Measurements from ENCODE around the gene NFRKB. TPM values are rescaled to one million over a fixed set of nuclear protein-coding genes. Genes with fewer than 3 reads are reported as not detected.

NFRKB gene
- polyA plus RNA-seq, 1 experiment = 12.7 TPM

- ChIA-PET POLR2A (no interaction called here), CTCF (no interaction called here)
- Histone ChIP-seq H3K4me3 (ENCODE audit: low read depth, low read length) (no peak overlapping the region), H3K9me3 (ENCODE audit: control insufficient read depth, insufficient read depth, low read length) (no peaks in the 10 kb centered on the region; the same call in 1 of the 2 replicates), H3K27ac (ENCODE audit: low read depth, low read length) (no peak overlapping the region), H3K27me3 (ENCODE audit: control insufficient read depth, insufficient read depth, low read length) (peaks cover 33% of the 10 kb centered on the region)
- no peak for TF ChIP-seq CTCF (IDR thresholded peaks at IDR 0.05; ENCODE audit: low read depth, low read length)
- DNase-seq (ENCODE audit: low read depth, low spot score) = peak; percentile 80
Measured at GRCh38 chr11:129846508-129847335, 48.7 kb downstream of the NFRKB start.

Other genes starting within 250 kb of the NFRKB start
- not detected in 2 replicates for gene TMEM45B, start 79.7 kb downstream of the NFRKB start, polyA plus RNA-seq (2011; rRNA removed)
- 3.9 and 4.7 TPM in 2 replicates for gene PRDM10, start 107.3 kb upstream of the NFRKB start, polyA plus RNA-seq (2011; rRNA removed)
- gene APLP2, start 174.3 kb upstream of the NFRKB start, polyA plus RNA-seq (2011; rRNA removed) = 238 and 273 TPM in 2 replicates

All from AG04450 (cell line).